ENCODE results near the gene MUC7. TPM values are rescaled to one million over a fixed set of nuclear protein-coding genes. Genes with fewer than 3 reads are reported as not detected.

MUC7 gene
- polyA plus RNA-seq, 1 donor (not counting 4 experiments of a cell fraction or from before 2014, with no cell fraction given), result not detected

DNA sequence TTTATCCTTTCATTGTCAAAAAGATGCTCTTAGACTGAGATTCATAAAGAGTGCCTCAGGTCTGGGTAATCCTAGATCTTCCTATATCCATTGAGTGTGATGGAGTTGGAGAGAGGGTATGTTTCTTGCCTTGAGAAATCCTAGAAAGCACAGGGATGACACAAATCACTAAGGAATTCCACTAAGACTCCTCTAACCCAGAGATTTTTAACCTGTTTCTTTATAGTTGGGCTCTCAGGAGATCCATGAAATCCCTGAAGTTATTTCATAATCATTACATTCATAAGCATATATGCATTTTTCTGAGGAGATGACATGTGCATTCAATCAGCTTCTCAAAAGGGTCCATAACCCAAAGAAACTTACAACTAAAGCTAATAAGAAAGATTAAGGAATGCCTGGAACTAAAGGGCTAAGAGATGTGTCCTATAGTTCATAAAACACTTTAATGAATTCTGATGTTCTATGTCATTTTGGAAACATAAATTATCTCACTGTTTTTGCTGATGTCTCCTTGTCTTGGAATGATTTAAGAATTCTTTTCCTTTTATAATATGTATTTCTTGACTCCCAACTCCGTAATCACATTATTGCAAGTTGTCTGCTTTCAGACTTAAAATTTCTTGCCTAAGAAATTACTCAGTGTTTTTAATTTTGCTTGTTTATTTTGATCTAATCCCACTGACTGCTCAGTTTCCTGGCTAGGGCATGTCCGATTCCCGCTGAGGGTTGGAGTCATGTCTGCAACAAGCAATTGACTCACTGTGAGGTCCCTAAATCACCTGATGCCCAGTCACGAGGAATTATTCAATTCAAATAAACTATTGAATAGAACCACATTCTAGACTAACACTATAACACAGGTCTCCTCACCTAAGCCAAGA, 43.6 kb downstream of the MUC7 start:
- Histone ChIP-seq H3K27me3 (ENCODE audit: control insufficient read depth, extremely low read depth, insufficient read depth, low read length) (no peaks in the 10 kb centered on the region), H3K79me2 (ENCODE audit: control insufficient read depth, insufficient read depth, low read length) (no peaks in the 10 kb centered on the region), H3K9ac (ENCODE audit: control insufficient read depth, extremely low read depth, insufficient read depth, low read length) (no peak overlapping the region), H3K4me2 (ENCODE audit: control insufficient read depth, extremely low read depth, insufficient read depth, low read depth, low read length) (no peak overlapping the region), H4K20me1 (ENCODE audit: control insufficient read depth, extremely low read depth, insufficient read depth, low read length) (no peaks in the 10 kb centered on the region), H3K27ac (ENCODE audit: control insufficient read depth, insufficient read depth, low read length) (no peak overlapping the region), H3K9me3 (ENCODE audit: control insufficient read depth, low read depth, low read length) (no peaks in the 10 kb centered on the region), H3K36me3 (ENCODE audit: control insufficient read depth in 2 of 2, extremely low read depth in 1 of 2, insufficient read depth in 2 of 2, low read length in 2 of 2) (no peaks in the 10 kb centered on the region), H3K4me1 (ENCODE audit: control insufficient read depth, extremely low read depth, insufficient read depth, low read length) (no peaks in the 10 kb centered on the region), H3K4me3 (ENCODE audit: control insufficient read depth in 2 of 3, extremely low read depth in 1 of 3, insufficient read depth in 2 of 3, low read depth in 1 of 3, low read length in 3 of 3) (no peak overlapping the region), H2AFZ (ENCODE audit: control insufficient read depth, low read length) (no peak overlapping the region), H3K9me1 (ENCODE audit: control insufficient read depth, extremely low read depth, insufficient read depth, low read length) (no peaks in the 10 kb centered on the region)
- FAIRE-seq (no peak), DNase-seq (ENCODE audit: low read depth, low spot score) (no peak)
- TF ChIP-seq, protein P1, sequence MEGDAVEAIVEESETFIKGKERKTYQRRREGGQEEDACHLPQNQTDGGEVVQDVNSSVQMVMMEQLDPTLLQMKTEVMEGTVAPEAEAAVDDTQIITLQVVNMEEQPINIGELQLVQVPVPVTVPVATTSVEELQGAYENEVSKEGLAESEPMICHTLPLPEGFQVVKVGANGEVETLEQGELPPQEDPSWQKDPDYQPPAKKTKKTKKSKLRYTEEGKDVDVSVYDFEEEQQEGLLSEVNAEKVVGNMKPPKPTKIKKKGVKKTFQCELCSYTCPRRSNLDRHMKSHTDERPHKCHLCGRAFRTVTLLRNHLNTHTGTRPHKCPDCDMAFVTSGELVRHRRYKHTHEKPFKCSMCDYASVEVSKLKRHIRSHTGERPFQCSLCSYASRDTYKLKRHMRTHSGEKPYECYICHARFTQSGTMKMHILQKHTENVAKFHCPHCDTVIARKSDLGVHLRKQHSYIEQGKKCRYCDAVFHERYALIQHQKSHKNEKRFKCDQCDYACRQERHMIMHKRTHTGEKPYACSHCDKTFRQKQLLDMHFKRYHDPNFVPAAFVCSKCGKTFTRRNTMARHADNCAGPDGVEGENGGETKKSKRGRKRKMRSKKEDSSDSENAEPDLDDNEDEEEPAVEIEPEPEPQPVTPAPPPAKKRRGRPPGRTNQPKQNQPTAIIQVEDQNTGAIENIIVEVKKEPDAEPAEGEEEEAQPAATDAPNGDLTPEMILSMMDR (optimal IDR thresholded peaks at IDR 0.05 in 1 of 3, IDR thresholded peaks at IDR 0.05 in 1 of 3, conservative IDR thresholded peaks at IDR 0.05 in 1 of 3; ENCODE audit: extremely low read depth in 1 of 3, insufficient read depth in 2 of 3, low read length in 3 of 3), result no peak
- TF ChIP-seq EZH2 (IDR thresholded peaks at IDR 0.05; ENCODE audit: low read length), result no peak
- dilution Hi-C loops (cut with MboI; ENCODE audit: extremely low pct_ligation_motif_present, low sequenced_read_pairs), result no loop called here

DNA sequence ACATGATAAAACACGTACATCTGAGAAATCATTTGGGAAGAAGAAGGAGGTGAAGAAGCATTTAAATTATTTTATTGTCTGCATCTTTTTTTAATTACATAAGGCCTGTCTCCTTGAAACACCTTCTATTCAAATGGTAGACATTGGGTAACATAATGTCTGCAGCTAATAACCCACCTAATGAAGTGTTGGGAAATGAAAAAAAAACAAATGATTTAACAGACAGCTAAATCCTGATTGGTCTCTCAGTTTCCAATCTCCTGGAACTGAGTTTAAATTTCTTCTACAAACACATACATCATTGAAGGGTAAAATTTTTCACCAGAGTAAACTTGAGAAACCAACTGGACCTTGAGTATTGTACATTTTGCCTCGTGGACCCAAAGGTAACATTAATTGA, 46.3 kb downstream of the MUC7 start, which contains the start of gene AMTN:
AMTN (plus strand) TSS at position 301 of the 400 bp plus-strand sequence. CDS start 209 bp downstream, outside the sequence.
- no peaks in the 10 kb centered on the region for H3K79me2 ChIP-seq (ENCODE audit: control insufficient read depth, insufficient read depth, low read length)
- H3K9ac ChIP-seq (ENCODE audit: control insufficient read depth, extremely low read depth, insufficient read depth, low read length), result no peak within 1 kb of the TSS
- H2AFZ ChIP-seq (ENCODE audit: control insufficient read depth, low read length), result no peak within 1 kb of the TSS
- no peaks in the 10 kb centered on the region for H4K20me1 ChIP-seq (ENCODE audit: control insufficient read depth, extremely low read depth, insufficient read depth, low read length)
- dilution Hi-C loops (cut with MboI; ENCODE audit: extremely low pct_ligation_motif_present, low sequenced_read_pairs), result no loop called here
- H3K4me3 ChIP-seq (ENCODE audit: control insufficient read depth in 2 of 3, extremely low read depth in 1 of 3, insufficient read depth in 2 of 3, low read depth in 1 of 3, low read length in 3 of 3), result no peak within 1 kb of the TSS
- H3K9me1 ChIP-seq (ENCODE audit: control insufficient read depth, extremely low read depth, insufficient read depth, low read length), result no peaks in the 10 kb centered on the region
- H3K27me3 ChIP-seq (ENCODE audit: control insufficient read depth, extremely low read depth, insufficient read depth, low read length), result no peaks in the 10 kb centered on the region
- no peak within 1 kb of the TSS for H3K27ac ChIP-seq (ENCODE audit: control insufficient read depth, insufficient read depth, low read length)
- no peaks in the 10 kb centered on the region for H3K9me3 ChIP-seq (ENCODE audit: control insufficient read depth, low read depth, low read length)
- H3K36me3 ChIP-seq (ENCODE audit: control insufficient read depth in 2 of 2, extremely low read depth in 1 of 2, insufficient read depth in 2 of 2, low read length in 2 of 2), result no peaks in the 10 kb centered on the region
- no peak within 1 kb of the TSS for H3K4me2 ChIP-seq (ENCODE audit: control insufficient read depth, extremely low read depth, insufficient read depth, low read depth, low read length)
- TF ChIP-seq, protein P1 (optimal IDR thresholded peaks at IDR 0.05 in 1 of 3, IDR thresholded peaks at IDR 0.05 in 1 of 3, conservative IDR thresholded peaks at IDR 0.05 in 1 of 3; ENCODE audit: extremely low read depth in 1 of 3, insufficient read depth in 2 of 3, low read length in 3 of 3), result no peak
- TF ChIP-seq EZH2 (IDR thresholded peaks at IDR 0.05; ENCODE audit: low read length), result no peak
- FAIRE-seq (no peak), DNase-seq (ENCODE audit: low read depth, low spot score) (no peak)
- peaks cover 12% of the 10 kb centered on the region for H3K4me1 ChIP-seq (ENCODE audit: control insufficient read depth, extremely low read depth, insufficient read depth, low read length)

All from keratinocyte (primary cell).